IPS-11a (cell line): ENCODE data around the gene ELFN2.

ENCODE experiments used
- H3K4me3 ChIP-seq: one replicate; pipeline ENCODE4 v1.5.1; 2013; ENCODE audit warnings: low read depth, low read length, control low read depth

The ELFN2 gene

DNA sequence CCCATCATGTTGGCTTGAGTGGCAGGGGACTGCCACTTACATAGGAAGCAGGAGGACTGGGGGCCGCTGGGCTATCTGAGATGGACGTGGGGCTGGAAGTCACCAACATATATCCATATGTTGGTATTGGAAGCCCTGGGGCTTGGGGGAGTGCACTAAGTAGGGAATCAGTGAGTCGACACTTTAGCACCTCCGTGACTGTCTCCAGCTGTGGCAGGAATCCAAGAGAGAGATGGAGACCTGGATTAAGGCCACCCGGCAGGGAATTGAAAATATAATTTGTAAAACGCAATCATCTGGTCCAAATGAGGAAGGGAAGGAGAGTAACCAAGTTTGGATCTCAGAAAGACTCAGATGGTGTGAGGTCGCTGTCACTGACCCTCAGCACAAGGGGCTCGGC lies 68.4 kb downstream of the ELFN2 start:
- no peak overlapping the region for H3K4me3 ChIP-seq

- no peak overlapping the region for H3K4me3 ChIP-seq
Observed at GRCh38 chr22:37358386-37358785, 68.9 kb downstream of the ELFN2 start.

DNA sequence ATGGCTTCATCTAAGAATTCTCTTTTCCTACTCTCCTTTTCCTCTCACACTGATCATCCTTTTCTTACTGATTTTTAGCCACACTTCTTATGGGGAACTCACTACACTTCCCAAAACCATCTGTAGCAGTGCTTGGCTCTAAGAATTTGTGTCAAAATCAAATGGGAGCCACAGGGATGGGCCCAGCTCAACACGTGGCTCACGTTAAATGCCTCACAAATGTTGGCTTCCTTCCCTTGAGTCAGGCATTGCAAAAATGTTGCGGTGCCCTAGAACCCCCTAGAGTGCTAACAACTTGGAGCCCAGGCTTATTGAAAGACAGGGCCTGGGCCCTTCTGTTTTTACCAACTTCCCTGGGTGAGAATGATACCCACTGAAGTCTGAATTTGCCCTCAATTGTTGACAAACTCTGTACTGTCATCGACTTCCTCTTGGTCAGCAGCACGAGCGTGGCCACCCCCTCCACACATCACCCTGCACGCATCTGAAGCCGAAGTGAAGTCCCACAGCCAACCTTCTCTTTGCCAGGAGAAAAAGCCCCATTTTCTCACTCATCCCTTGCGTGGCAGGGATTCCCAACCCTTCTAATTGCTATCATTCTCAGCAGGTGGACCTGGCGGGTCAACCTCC lies 69.7 kb downstream of the ELFN2 start:
- no peak overlapping the region for H3K4me3 ChIP-seq

DNA sequence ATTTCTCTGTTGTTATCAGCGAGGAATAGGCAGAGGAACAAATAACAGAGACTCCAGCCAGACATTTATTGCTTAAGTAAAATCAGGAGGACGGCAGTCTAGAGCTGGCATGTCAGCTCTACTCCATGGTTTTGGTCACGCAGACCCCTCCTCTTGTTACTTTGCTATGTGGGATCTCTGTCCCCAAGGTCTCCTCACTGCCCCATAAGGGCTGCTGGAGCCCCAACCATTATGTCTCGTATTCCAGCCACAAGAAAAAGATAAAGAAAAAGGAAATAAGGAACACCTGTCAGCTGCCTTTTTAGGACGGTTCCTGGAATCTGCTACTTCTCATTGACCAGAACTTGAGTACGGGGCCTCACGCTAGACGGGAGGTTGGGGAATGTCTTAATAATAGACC lies 70.4 kb downstream of the ELFN2 start:
- H3K4me3 ChIP-seq: no peak overlapping the region

- H3K4me3 ChIP-seq: no peak overlapping the region
Observed at GRCh38 chr22:37355174-37355573, 72.1 kb downstream of the ELFN2 start.

- no peak overlapping the region for H3K4me3 ChIP-seq
Observed at GRCh38 chr22:37354670-37355069, 72.6 kb downstream of the ELFN2 start.

- H3K4me3 ChIP-seq: no peak overlapping the region
Observed at GRCh38 chr22:37354261-37354660, 73.0 kb downstream of the ELFN2 start.

DNA sequence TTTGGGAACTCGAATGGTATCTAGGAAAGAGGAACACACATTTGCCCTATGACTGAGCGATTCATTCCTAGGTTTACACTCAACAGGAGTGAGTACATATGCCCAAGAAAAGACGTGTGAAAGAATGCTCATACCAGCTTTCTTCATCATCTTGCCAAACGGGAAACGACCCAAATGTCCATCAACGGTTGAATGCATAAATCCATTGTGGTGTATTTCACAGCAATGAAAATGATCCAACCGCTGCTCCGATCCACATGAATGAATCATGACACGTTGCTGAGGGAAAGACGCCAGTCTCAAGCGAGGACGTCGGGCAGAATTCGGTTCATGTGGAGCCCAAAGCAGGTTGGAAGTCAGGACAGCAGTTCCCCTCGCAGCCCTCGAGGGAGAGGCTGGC lies 73.4 kb downstream of the ELFN2 start:
- no peak overlapping the region for H3K4me3 ChIP-seq

DNA sequence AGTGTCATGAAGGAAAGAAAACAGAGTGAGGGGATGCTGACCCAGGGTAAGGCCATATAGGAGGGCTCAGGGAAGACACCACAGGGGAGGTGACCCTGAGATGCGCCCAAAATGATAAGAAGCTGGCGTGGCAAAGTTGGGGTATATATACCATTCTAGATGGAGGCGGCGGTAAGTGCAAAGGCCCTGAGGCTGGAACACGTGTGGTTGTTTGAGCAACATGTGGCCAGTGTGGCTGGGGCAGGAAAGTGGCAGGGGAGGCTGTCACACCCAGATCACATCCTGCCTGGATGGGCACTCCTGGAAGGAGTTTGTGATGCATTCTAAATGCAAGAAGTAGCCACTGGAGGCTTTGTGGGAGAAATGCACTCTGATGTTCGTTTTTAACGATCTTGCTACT lies 74.8 kb downstream of the ELFN2 start:
- no peak overlapping the region for H3K4me3 ChIP-seq

DNA sequence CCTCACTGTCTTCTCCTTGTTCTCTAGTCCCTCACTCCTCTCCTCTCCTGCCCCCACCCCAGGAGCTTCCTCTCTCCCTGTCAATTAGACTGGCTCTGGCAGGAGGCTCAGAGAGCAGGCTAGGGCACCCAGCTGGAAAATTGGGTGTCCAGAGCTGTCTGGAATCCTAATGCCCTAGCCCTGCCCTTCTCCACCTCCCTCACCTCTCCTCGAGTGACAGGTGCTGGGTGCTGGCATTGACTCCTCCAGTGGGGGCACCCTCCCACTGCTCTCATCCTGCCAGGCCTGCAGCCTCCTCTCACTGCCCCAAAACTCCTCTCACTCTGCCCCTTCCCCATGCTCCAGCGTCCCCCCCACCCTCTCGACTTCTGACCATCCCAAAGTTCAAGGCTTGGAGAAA lies 76.0 kb downstream of the ELFN2 start:
- H3K4me3 ChIP-seq: no peak overlapping the region

- H3K4me3 ChIP-seq: no peak overlapping the region
Observed at GRCh38 chr22:37349043-37349814, 78.0 kb downstream of the ELFN2 start.

DNA sequence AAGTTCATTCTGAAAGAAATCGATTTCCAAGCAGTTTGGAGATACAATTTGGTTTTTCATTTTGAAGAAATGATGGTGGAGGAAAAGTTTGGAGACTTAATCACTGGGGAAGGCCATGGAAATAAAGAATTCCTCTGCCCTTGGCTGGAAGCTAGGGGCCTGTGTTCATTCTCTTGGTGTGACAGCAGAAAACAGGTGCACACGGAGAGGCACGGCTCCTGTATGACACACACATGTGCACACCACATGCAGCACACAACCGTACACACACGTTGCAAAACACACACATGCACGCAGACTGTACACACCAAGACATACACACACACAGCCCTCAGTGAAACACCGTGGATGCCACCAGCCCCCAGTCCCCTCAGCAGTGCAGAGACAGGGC lies 80.8 kb downstream of the ELFN2 start:
- no peak overlapping the region for H3K4me3 ChIP-seq

DNA sequence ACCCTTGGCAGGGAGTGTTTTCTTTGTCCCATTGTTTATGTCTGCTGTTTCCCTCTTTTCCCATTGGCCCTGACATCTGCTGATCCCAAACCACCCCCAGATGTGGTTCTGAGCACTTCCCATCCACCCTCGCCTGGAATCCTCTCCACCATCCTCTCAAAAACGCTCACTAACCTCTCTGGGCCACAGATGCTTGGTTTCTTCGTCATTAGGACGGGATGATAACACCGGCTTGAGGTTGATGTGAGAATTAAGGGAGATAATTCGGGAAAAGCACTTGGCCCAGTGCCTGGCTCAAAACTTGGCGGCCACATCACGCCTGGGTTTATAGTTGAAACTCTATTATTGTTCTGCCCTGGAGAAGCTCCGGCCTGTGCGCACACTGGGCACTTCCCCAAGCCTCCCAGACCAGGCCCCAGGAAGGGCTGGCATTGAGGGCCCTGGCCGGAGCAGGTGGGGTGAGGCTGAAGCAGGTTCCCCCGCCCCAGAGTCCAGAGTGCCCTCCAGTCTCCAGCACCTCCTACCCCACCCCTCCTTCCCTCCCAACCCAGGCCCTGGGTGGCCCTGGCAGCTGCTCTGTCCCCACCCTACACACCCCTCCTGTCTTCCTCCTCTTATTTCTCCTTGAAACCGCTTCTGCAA lies 81.3 kb downstream of the ELFN2 start:
- no peak overlapping the region for H3K4me3 ChIP-seq

GRCh38 chr22:37344735-37345449 lies 82.4 kb downstream of the ELFN2 start:
- H3K4me3 ChIP-seq: no peak overlapping the region

GRCh38 chr22:37343863-37344734 lies 83.2 kb downstream of the ELFN2 start:
- H3K4me3 ChIP-seq: no peak overlapping the region

DNA sequence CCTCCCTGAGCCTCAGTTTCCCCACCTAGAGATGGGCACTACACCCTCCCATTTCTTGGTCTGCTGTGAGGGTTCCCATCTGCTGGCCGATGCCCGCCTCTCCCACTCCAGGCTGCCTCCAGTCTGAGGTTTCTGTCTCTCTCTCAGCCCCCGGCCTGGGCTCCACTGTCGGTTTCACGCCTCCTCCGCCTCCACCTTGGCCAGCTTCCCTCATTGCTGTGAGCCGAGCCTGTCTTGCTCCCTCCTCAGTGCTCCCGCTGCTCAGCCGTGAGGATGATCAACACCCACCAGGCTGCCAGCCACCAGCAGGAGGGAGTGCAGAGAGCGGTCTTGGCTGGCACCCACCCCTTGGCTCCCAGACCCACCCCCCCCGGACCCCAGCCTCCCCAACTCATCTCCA lies 83.9 kb downstream of the ELFN2 start:
- no peak overlapping the region for H3K4me3 ChIP-seq

DNA sequence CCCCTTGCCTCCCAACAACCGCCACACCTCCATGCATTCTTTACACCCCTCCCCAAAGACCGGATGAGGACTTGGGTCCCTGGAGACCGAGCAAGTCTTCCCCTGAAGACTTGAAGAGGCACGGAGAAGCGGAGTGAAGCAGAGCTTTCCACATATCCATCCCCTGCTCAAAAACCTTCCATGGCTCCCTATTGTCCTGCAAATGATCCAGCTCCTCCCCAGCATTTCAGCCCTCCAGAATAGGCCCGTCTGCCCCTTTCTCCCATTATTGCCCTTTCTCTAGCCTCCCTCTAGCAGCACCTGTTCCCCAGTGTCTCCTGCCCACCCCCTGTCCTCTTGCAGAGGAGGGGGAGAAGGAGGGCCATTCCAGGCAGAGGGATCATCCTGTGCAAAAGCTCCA lies 85.2 kb downstream of the ELFN2 start:
- H3K4me3 ChIP-seq: no peak overlapping the region

DNA sequence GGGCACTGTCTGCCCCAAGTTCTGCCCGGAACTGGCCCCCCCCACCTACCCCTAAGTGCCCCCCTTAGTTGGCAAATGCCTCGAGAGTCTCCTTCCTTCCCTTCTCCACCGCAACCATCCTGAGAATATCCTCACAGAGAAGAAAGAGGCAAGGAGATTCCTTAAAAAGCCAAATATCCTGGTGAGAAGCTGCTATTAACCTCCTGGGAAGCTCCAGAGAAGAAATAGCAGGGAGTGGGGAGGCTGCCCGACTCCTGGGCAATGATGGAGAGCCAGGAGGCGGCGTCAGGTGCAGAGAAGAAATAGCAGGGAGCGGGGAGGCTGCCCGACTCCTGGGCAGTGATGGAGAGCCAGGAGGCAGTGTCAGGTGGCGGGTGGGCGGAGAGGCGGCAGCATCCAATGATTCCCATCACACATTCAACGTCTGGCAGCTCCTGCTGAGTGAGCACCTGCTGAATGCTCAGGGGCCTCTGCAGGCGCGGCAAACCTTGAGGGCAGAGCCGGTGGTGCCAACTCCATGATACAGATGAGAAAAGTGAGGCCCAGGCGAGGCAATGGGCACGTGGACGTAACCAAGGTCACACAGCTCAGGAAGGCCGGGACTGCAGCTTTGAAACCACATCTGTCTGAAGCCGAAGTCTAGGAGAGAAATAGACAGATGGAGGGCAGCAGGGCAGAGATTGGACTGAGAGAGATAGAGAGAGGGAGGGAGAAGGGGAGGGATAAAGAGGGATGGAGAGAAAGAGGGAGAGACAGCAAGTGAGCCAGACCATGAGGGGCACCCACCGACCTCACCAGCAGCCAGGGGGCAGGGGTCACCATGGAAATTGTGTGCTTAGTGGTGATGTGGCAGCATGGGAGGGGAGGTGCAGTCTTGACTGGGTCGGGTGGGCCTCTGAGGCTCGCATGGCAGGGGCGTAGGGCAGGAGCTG lies 86.7 kb downstream of the ELFN2 start:
- no peak overlapping the region for H3K4me3 ChIP-seq

- H3K4me3 ChIP-seq: no peak overlapping the region
Observed at GRCh38 chr22:37338539-37339246, 88.6 kb downstream of the ELFN2 start.
